SK-N-SH (cell line): Measurements from ENCODE around the gene MLXIPL.

Experiments
- CTCF ChIP-seq: fragments of 200-600 bp; sonication (generic); IDR thresholded peaks from 2 replicates; pipeline ENCODE4 v1.6.1; 2017; ENCODE audit warnings: antibody characterized with exemption, mild to moderate bottlenecking, moderate library complexity
- EP300 ChIP-seq, 2 experiments: IDR thresholded peaks; 2 replicates each; pipeline versions ENCODE4 v1.4.0 to v1.6.1; 2012; ENCODE audit warnings: borderline replicate concordance in 1 of 2, low read depth in 1 of 2, low read length in 1 of 2
- FOXM1 ChIP-seq: IDR thresholded peaks from 2 replicates; pipeline ENCODE4 v1.4.0; 2012; ENCODE audit warnings: low read depth, mild to moderate bottlenecking
- MXI1 ChIP-seq: IDR thresholded peaks from 2 replicates; pipeline ENCODE4 v1.6.1; 2012; ENCODE audit warnings: mild to moderate bottlenecking, low read depth, low read length, improper control_type of control experiment
- PBX3 ChIP-seq: IDR thresholded peaks from 2 replicates; pipeline ENCODE4; 2012
- POLR2AphosphoS5 ChIP-seq: IDR thresholded peaks from 2 replicates; pipeline ENCODE4 v1.6.1; 2012; ENCODE audit warnings: low read depth, low read length
- REST ChIP-seq: IDR thresholded peaks from 2 replicates; pipeline ENCODE4 v1.6.1; 2012; ENCODE audit warnings: mild to moderate bottlenecking, low read depth, low read length, moderate library complexity
- RFX5 ChIP-seq: IDR thresholded peaks from 2 replicates; pipeline ENCODE4 v1.6.1; 2012; ENCODE audit warnings: mild to moderate bottlenecking, improper control_type of control experiment, low read length
- TAF1 ChIP-seq: IDR thresholded peaks from 2 replicates; pipeline ENCODE4 v1.6.1; 2012; ENCODE audit warnings: low read depth, mild to moderate bottlenecking, low read length, moderate library complexity, borderline replicate concordance
- USF2 ChIP-seq: fragments of 150-350 bp; IDR thresholded peaks from 2 replicates; pipeline ENCODE4 v1.6.1; 2017; ENCODE audit warnings: antibody characterized with exemption, low read length, low read depth, borderline replicate concordance

GRCh38 chr7:73615886-73616285 lies 8.4 kb downstream of the MLXIPL start:
- no peak for TF ChIP-seq USF2
- 0 out of 2 replicates have a peak, but pooled peaks have one; percentile 24 for TF ChIP-seq CTCF
- TF ChIP-seq PBX3: no peak
- no peak for TF ChIP-seq TAF1
- TF ChIP-seq REST: no peak
- TF ChIP-seq EP300 (IDR thresholded peaks at IDR 0.05; ENCODE audit: borderline replicate concordance in 1 of 2, low read depth in 1 of 2, low read length in 1 of 2): no peak
- TF ChIP-seq FOXM1: no peak
- no peak for TF ChIP-seq MXI1
- TF ChIP-seq RFX5: no peak
- TF ChIP-seq POLR2AphosphoS5: no peak
